Trophoblast cell (in vitro differentiated cells and primary cell): ENCODE measurements around the gene HOXD4.

Experiments
- DNase-seq, 2 donors: peaks; one replicate each; pipeline ENCODE4 v3.0.0-alpha.2; 2016
- H2AFZ ChIP-seq: 2 replicates; pipeline ENCODE4 v1.6.1; 2013; ENCODE audit warnings: low read length, moderate library complexity, mild to moderate bottlenecking; ENCODE audit not compliant: insufficient read depth, poor library complexity
- H2AK5ac ChIP-seq: 2 replicates; pipeline ENCODE4 v1.6.1; 2013; ENCODE audit warnings: mild to moderate bottlenecking, low read length
- H2BK120ac ChIP-seq: 2 replicates; pipeline ENCODE4 v1.6.1; 2013; ENCODE audit warnings: low read length, mild to moderate bottlenecking, moderate library complexity; ENCODE audit not compliant: insufficient read depth, poor library complexity
- H2BK12ac ChIP-seq: 2 replicates; pipeline ENCODE4 v1.6.1; 2013; ENCODE audit warnings: mild to moderate bottlenecking, low read length, moderate library complexity
- H2BK5ac ChIP-seq: 2 replicates; pipeline ENCODE4 v1.6.1; 2013; ENCODE audit warnings: low read length, low read depth, moderate library complexity, mild to moderate bottlenecking; ENCODE audit not compliant: poor library complexity
- H3K14ac ChIP-seq: 2 replicates; pipeline ENCODE4 v1.6.1; 2013; ENCODE audit warnings: mild to moderate bottlenecking, low read length
- H3K18ac ChIP-seq: 2 replicates; pipeline ENCODE4 v1.6.1; 2013; ENCODE audit warnings: mild to moderate bottlenecking, low read length
- H3K23ac ChIP-seq: 2 replicates; pipeline ENCODE4 v1.6.1; 2013; ENCODE audit warnings: low read length
- H3K27ac ChIP-seq: 2 replicates; pipeline ENCODE4 v1.5.1; 2013; ENCODE audit warnings: low read depth, mild to moderate bottlenecking, inconsistent platforms, low read length, moderate library complexity
- H3K27me3 ChIP-seq: 2 replicates; pipeline ENCODE4 v1.6.1; 2013; ENCODE audit warnings: inconsistent platforms, mild to moderate bottlenecking, low read length, moderate library complexity; ENCODE audit not compliant: insufficient read depth
- H3K36me3 ChIP-seq, 2 experiments: 1 replicate in 1 of 2; 2 replicates in 1 of 2; pipeline ENCODE4 v1.6.1; 2013; ENCODE audit warnings: low read length in 2 of 2, mild to moderate bottlenecking in 2 of 2, moderate library complexity in 1 of 2; ENCODE audit not compliant: insufficient read depth in 2 of 2, control insufficient read depth in 1 of 2
- H3K4ac ChIP-seq: 2 replicates; pipeline ENCODE4 v1.6.1; 2013; ENCODE audit warnings: low read depth, mild to moderate bottlenecking, low read length, moderate library complexity
- H3K4me1 ChIP-seq, 2 experiments: 1 replicate in 1 of 2; 2 replicates in 1 of 2; pipeline ENCODE4 v1.6.1; 2013; ENCODE audit warnings: low read length in 2 of 2, mild to moderate bottlenecking in 2 of 2, moderate library complexity in 1 of 2; ENCODE audit not compliant: insufficient read depth in 2 of 2, control insufficient read depth in 1 of 2
- H3K4me2 ChIP-seq: 2 replicates; pipeline ENCODE4 v1.6.1; 2013; ENCODE audit warnings: inconsistent platforms, mild to moderate bottlenecking, low read length, moderate library complexity
- H3K4me3 ChIP-seq: 2 replicates; pipeline ENCODE4 v1.5.1; 2013; ENCODE audit warnings: mild to moderate bottlenecking, low read depth, low read length, inconsistent platforms
- H3K79me1 ChIP-seq: one replicate; pipeline ENCODE4 v1.6.1; 2013; ENCODE audit warnings: low read length
- H3K79me2 ChIP-seq: 2 replicates; pipeline ENCODE4 v1.6.1; 2013; ENCODE audit warnings: low read length, mild to moderate bottlenecking; ENCODE audit not compliant: control insufficient read depth, insufficient read depth, poor library complexity
- H3K9ac ChIP-seq: 2 replicates; pipeline ENCODE4 v1.6.1; 2013; ENCODE audit warnings: mild to moderate bottlenecking, low read length
- H3K9me3 ChIP-seq: 2 replicates; pipeline ENCODE4 v1.6.1; 2013; ENCODE audit warnings: low read depth, mild to moderate bottlenecking, control low read depth, inconsistent platforms, low read length; ENCODE audit not compliant: insufficient read depth
- H4K12ac ChIP-seq: 2 replicates; pipeline ENCODE4 v1.6.1; 2013; ENCODE audit warnings: low read depth, mild to moderate bottlenecking, low read length, moderate library complexity
- H4K8ac ChIP-seq: 2 replicates; pipeline ENCODE4 v1.6.1; 2013; ENCODE audit warnings: low read depth, mild to moderate bottlenecking, low read length, moderate library complexity
- H4K91ac ChIP-seq: one replicate; pipeline ENCODE4 v1.6.1; 2013; ENCODE audit warnings: low read depth, mild to moderate bottlenecking, low read length, moderate library complexity
- WGBS: extraction: QIAGEN DNeasy Blood & Tissue Kit; methylation state at CpG from one replicate; pipeline ENCODE4 v1.1.7; 2013; ENCODE audit warnings: missing lambda C conversion rate; ENCODE audit not compliant: insufficient read length, insufficient coverage; ENCODE audit errors: extremely low coverage; 5-methylcytosine and 5-hydroxymethylcytosine counted together

Gene HOXD4

GRCh38 chr2:176187899-176188773 is 36.8 kb downstream of the HOXD4 start, which contains the start of gene HOXD1:
TSS of gene HOXD1 (plus strand) at chr2:176188668. CDS start at chr2:176188802, 134 bp downstream.
- H3K23ac ChIP-seq = no peak within 1 kb of the TSS
- H2AFZ ChIP-seq = peak within 1 kb of the TSS; percentile 51
- peak within 1 kb of the TSS; percentile 49 for H3K4me3 ChIP-seq
- no peak within 1 kb of the TSS for H2BK5ac ChIP-seq
- no CpG with 5 or more reads among the region's 68 CpGs for WGBS
- no peak within 1 kb of the TSS for H2AK5ac ChIP-seq
- H3K4ac ChIP-seq = no peak within 1 kb of the TSS
- peak within 1 kb of the TSS; percentile 48 for H3K4me2 ChIP-seq
- no peak within 1 kb of the TSS for H4K12ac ChIP-seq
- no peaks in the 10 kb centered on the region for H3K79me1 ChIP-seq
- H2BK120ac ChIP-seq = no peak within 1 kb of the TSS
- no peak within 1 kb of the TSS for H3K27ac ChIP-seq
- H3K4me1 ChIP-seq = peaks cover 9 to 10% of the 10 kb centered on the region in 2 experiments
- H3K27me3 ChIP-seq = peaks cover 51% of the 10 kb centered on the region
- H3K14ac ChIP-seq = no peak within 1 kb of the TSS
- no peak within 1 kb of the TSS for H3K18ac ChIP-seq
- H4K91ac ChIP-seq = no peak within 1 kb of the TSS
- peaks cover 11% of the 10 kb centered on the region for H3K9me3 ChIP-seq
- no peaks in the 10 kb centered on the region for H3K36me3 ChIP-seq
- DNase-seq = peak in 1 of 2 donors; percentile 35
- H4K8ac ChIP-seq = no peak within 1 kb of the TSS
- no peak within 1 kb of the TSS for H2BK12ac ChIP-seq
- H3K79me2 ChIP-seq = no peaks in the 10 kb centered on the region
- no peak within 1 kb of the TSS for H3K9ac ChIP-seq

GRCh38 chr2:176188774-176189680 is 37.7 kb downstream of the HOXD4 start:
- no peaks in the 10 kb centered on the region for H3K79me2 ChIP-seq
- no CpG with 5 or more reads among the region's 98 CpGs for WGBS
- H3K79me1 ChIP-seq = no peaks in the 10 kb centered on the region
- no peak overlapping the region for H3K14ac ChIP-seq
- no peak overlapping the region for H3K27ac ChIP-seq
- no peak overlapping the region for H4K12ac ChIP-seq
- no peaks in the 10 kb centered on the region for H3K36me3 ChIP-seq
- H2BK120ac ChIP-seq = no peak overlapping the region
- peaks cover 48% of the 10 kb centered on the region for H3K27me3 ChIP-seq
- no peak overlapping the region for H4K8ac ChIP-seq
- H3K4me1 ChIP-seq = peaks cover 9 to 10% of the 10 kb centered on the region in 2 experiments
- no peak for DNase-seq
- H2AFZ ChIP-seq = peak overlapping the region; percentile 51
- H4K91ac ChIP-seq = no peak overlapping the region
- H2AK5ac ChIP-seq = no peak overlapping the region
- H2BK12ac ChIP-seq = no peak overlapping the region
- H3K9ac ChIP-seq = no peak overlapping the region
- H2BK5ac ChIP-seq = no peak overlapping the region
- peak overlapping the region; percentile 48 for H3K4me2 ChIP-seq
- no peak overlapping the region for H3K18ac ChIP-seq
- H3K4me3 ChIP-seq = peak overlapping the region; percentile 49
- H3K23ac ChIP-seq = no peak overlapping the region
- peaks cover 11% of the 10 kb centered on the region for H3K9me3 ChIP-seq
- H3K4ac ChIP-seq = no peak overlapping the region

GRCh38 chr2:176189681-176190641 is 38.6 kb downstream of the HOXD4 start:
- Histone ChIP-seq H3K23ac (peak overlapping the region; percentile 49), H3K27ac (no peak overlapping the region), H3K79me2 (no peaks in the 10 kb centered on the region), H3K4ac (no peak overlapping the region), H2BK120ac (no peak overlapping the region), H3K27me3 (peaks cover 48% of the 10 kb centered on the region), H3K4me3 (no peak overlapping the region), H3K14ac (no peak overlapping the region), H2AFZ (no peak overlapping the region), H2BK5ac (no peak overlapping the region), H4K91ac (no peak overlapping the region), H3K9ac (no peak overlapping the region), H3K79me1 (no peaks in the 10 kb centered on the region), H4K12ac (no peak overlapping the region), H3K18ac (no peak overlapping the region), H3K36me3 (no peaks in the 10 kb centered on the region), H3K4me2 (no peak overlapping the region), H2AK5ac (no peak overlapping the region), H3K9me3 (peaks cover 11% of the 10 kb centered on the region), H3K4me1 (peaks cover 9 to 10% of the 10 kb centered on the region in 2 experiments), H4K8ac (no peak overlapping the region), H2BK12ac (no peak overlapping the region)
- no peak for DNase-seq
- WGBS = no CpG with 5 or more reads among the region's 28 CpGs
